Testis (tissue), 2 donors: Measurements from ENCODE around the gene PCF11.

Experiments used
- CTCF ChIP-seq, 3 experiments: fragments of 450-650 bp in 2 of 3; fragments of 200-600 bp in 1 of 3; sonication (generic) in 1 of 3; IDR thresholded peaks; one replicate each; pipeline ENCODE4 v1.5.1; 2016 to 2019; ENCODE audit warnings: antibody characterized with exemption in 3 of 3, mild to moderate bottlenecking in 2 of 3, moderate library complexity in 1 of 3
- POLR2A ChIP-seq: fragments of 450-650 bp; IDR thresholded peaks from one replicate; pipeline ENCODE4 v1.6.1; 2017; ENCODE audit warnings: antibody characterized with exemption, mild to moderate bottlenecking, moderate library complexity

DNA sequence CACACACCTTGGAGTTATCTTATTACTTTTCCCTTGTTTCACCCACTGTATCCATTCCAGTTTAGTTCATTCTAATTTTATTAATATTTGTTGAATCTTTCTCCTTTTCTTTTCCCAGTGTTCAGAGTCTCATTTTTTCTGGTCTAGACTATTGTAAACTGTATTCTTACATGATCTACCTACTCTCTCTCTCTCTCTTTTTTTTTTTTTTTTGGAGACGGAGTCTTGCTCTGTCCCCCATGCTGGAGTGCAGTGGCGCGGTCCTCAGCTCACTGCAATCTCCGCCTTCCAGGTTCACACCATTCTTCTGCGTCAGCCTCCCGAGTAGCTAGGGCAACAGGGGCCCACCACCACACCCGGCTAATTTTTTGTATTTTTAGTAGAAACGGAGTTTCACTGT, 38.7 kb downstream of the PCF11 start:
- no peak for TF ChIP-seq CTCF (IDR thresholded peaks at IDR 0.05)
- TF ChIP-seq POLR2A: no peak
